B cell (primary cell): Measurements from ENCODE around the gene TSC1.

ENCODE experiments used
- CTCF ChIP-seq: fragments of 200-600 bp; IDR thresholded peaks from one replicate; pipeline ENCODE4 v1.8.0; 2022; ENCODE audit warnings: antibody characterized with exemption, mild to moderate bottlenecking
- EZH2 ChIP-seq: IDR thresholded peaks from 2 replicates; pipeline ENCODE4 v1.6.1; 2012; ENCODE audit warnings: borderline replicate concordance, low read depth, mild to moderate bottlenecking, moderate library complexity, low read length; ENCODE audit not compliant: insufficient read depth, poor library complexity, severe bottlenecking

DNA sequence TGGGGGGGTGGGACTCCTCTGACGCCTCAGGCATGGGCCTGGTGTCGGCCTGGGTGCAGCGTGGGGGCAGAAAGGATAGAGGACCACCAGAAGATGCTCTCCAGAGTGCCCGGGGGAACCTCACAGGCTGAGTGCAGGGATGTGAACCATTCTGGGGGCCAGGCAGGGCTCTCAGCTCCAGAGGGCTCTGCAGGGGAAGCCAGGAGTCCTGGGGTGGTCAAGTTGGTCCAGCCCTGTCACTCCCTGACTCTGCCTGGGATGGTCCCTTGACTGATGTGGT lies 40.6 kb upstream of the TSC1 start:
- TF ChIP-seq CTCF (no peak), EZH2 (no peak)
